Activated gamma-delta T cell (primary cell): ENCODE data around the gene CAMKK1.
"Not testable (repeated sequence)": the region's sequence is repeated elsewhere in the genome, so short reads cannot be mapped to it uniquely, and the experiment has no call there.

Source experiments
- DNase-seq: peaks from one replicate; lab custom pipeline; 2025; lab: John Stamatoyannopoulos, UW

Gene CAMKK1

GRCh38 chr17:3879591-3880417 lies 13.0 kb downstream of the CAMKK1 start:
- no peak for DNase-seq

GRCh38 chr17:3879186-3879585 lies 13.7 kb downstream of the CAMKK1 start:
- DNase-seq = no peak

- DNase-seq = no peak
Measured at GRCh38 chr17:3877220-3877619, 15.6 kb downstream of the CAMKK1 start.

GRCh38 chr17:3875317-3875716 lies 17.5 kb downstream of the CAMKK1 start:
- no peak for DNase-seq

DNA sequence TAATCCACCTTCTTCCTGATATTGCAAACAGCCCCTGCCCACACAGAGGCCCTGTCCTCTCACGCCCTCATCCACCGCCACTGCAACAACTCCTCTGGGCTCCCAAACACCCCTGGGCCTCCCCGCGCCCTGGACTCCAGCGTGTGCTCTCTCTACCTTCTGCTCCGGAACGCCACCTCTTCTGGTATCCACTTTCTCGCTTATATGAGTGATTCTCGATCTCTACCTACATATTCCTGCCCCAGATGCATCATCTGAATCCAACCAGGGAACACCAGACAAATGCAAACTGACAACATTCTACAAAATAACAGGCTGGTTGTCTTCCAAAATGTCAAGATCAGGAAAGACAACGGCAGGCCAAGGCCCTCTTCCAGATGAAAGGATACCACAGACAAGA lies 19.0 kb downstream of the CAMKK1 start:
- DNase-seq = no peak

GRCh38 chr17:3870871-3871306 lies 22.0 kb downstream of the CAMKK1 start:
- peak; percentile 25 for DNase-seq

DNA sequence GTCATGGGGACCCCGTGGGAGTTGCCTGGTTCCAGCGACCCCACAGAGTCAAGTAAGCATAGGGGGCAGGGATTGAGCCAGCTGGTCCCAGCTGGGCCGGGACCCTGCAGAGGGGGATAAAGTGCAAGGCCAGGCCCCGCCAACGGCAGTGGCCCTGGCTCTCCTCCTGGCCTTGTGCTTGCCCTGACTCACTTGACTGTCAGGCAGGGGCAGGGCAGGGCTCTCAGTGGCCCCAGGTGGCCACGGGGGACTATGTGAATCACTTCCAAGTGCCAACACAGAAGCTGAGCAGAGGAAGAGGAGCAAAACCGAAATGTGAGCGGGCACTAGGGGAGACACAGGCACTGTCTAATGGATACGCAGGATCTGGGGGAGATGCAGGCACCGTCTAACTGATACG lies 25.2 kb downstream of the CAMKK1 start:
- DNase-seq = no peak

DNA sequence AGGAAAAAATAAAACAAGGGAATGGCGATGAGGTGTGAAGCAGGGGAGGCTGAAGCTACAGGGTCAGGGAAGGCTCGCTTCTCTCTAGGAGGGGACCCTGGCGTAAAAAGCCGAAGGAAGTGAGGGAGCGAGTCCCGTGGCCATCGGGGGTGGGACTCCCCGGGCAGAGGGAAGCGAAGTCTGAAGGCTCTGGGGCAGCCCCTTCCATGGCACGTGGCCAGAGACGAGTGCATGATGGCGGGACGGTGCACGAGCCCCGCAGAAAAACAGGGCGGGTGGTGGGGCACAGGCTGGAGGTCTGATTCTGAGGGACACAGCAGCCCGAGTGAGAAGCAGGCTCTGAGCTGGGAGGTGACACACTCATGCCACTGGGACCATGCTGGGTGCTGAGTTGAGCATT lies 25.7 kb downstream of the CAMKK1 start:
- no peak for DNase-seq

DNA sequence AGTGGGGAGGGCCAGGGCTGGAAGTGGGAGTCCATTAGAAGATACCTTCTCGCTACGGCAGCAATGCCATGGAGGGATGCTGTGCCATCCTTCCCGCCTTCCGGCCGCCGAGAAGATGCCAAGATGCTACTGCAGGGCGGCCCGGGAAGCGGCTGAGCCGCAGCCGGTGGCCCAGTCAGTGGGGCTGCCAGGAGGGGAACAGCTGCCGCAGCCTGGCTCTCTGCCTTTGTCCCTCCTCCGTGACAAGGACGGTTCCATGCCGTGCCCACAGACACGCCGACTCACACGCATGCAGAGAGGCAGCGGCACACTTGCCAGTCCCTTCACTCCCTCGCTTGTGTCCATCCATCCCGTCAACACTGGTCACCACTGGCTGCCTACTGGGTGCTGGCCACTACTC lies 26.6 kb downstream of the CAMKK1 start:
- no peak for DNase-seq

- no peak for DNase-seq
Measured at GRCh38 chr17:3865176-3865575, 27.7 kb downstream of the CAMKK1 start.

- no peak for DNase-seq
Measured at GRCh38 chr17:3864534-3864933, 28.3 kb downstream of the CAMKK1 start.

- DNase-seq = no peak
Measured at GRCh38 chr17:3861761-3862681, 30.8 kb downstream of the CAMKK1 start.

- DNase-seq = no peak
Measured at GRCh38 chr17:3860939-3861700, 31.7 kb downstream of the CAMKK1 start.

DNA sequence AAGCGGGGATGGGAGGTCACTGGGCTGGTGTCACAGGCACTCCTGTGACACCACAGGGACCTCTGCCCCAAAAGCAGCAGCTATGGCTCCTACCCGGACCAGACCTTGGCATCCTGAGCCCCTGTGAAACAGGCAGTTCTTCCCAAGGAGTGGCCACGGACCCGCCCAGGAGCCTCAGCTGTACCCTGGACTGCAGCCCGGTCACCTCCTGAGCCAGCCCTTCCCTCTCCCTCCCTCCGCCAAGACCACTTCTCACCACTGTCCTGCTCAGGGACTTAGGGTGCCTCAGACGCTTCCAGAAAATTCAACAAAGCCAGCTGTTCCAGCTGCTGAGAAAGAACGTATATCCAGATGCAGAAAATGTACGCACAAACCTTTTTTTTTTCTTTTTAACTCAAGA lies 32.9 kb downstream of the CAMKK1 start:
- no peak for DNase-seq

- no peak for DNase-seq
Measured at GRCh38 chr17:3857261-3858105, 35.4 kb downstream of the CAMKK1 start.

DNA sequence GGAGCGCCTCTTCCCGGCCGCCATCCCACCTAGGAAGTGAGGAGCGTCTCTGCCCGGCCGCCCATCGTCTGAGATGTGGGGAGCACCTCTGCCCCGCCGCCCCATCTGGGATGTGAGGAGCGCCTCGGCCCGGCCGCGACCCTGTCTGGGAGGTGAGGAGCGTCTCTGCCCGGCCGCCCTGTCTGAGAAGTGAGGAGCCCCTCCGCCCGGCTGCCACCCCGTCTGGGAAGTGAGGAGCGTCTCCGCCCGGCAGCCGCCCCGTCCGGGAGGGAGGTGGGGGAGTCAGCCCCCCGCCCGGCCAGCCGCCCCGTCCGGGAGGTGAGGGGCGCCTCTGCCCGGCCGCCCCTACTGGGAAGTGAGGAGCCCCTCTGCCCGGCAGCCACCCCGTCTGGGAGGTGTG lies 38.6 kb downstream of the CAMKK1 start:
- not testable (repeated sequence) for DNase-seq

GRCh38 chr17:3852561-3852960 lies 40.3 kb downstream of the CAMKK1 start:
- no peak for DNase-seq

DNA sequence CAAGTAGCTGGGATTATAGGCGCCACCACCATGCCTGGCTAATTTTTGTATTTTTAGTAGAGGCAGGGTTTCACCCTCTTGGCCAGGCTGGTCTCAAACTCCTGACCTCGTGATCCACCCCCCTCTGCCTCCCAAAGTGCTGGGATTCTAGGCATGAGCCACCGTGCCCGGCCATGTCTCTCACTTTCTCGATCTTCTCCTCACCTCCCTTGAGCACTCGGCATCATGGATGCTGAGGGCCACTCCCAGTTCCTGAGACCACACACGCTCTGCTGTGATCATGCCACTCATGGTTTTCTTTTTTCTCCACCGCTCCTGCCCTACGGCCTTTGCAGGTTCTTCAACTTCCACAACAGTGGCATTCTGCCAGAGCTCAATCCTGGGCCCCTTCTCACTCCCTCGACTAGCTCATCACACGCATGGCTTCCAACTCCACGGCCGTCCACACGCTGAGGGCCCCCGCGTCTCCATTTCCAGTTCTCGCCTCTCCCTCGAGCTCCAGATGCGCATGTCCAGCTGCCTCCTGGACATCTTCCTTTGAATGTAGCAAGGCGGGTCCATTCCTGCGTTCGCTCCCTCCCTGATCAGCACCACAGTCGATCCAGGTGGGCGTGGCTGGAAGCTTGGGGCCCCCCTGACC lies 41.3 kb downstream of the CAMKK1 start:
- no peak for DNase-seq

DNA sequence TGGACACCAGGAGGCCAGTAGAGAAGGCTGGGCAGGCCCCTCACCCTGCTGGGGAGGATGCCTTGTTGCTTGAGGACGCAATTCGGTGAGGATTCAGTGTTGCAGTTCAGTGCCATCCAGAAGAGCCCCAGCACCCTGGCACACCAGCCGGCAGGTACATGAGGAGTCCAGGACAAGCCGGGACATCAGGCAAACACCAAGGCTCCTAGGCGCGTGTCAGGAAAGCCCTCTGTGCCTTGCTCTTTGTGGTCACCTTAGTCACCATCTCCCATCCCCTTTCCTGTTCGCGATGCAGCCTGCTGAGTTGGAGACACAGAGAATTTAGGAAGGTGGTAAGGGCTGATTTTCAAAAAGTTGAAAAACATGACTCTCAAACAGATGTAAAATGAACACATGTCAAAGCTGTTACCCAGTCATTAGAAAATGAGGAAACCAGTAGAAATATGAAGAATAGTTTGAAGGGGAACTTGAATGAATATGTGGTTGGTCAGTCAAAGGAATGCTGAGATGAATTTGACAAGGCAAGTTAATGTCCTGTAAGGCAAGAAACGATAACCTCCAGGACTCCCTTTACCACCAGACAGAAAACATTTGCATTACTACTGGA lies 44.5 kb downstream of the CAMKK1 start:
- no peak for DNase-seq

DNA sequence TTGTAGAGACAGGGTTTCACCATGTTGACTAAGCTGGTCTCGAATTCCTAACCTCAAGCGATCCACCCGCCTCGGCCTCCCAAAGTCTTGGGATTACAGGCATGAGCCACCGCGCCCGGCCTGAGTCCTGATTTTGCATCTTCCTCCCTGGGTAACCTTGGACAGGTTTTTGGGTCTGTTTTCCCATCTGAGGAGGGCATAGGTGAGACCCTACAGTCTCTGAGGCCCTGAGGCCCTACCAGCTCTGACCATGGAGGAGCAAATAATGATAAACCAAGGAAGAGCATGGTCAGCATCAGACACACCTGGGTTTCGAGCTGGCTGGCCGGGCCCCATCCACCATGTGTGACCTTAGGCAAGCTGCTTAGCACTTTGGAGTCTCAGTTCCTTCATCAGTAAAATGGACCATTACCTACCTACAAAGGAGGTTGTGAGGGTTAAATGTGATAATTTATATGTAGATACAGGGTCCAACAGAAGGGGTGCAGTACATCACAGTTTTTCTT lies 45.6 kb downstream of the CAMKK1 start:
- DNase-seq = no peak
